HG03378 (cell line): ENCODE data around the gene RPP25.

ENCODE experiments used
- ATAC-seq: cut with Tn5 transposase; IDR thresholded peaks from one replicate; pipeline ENCODE4 v1.9.1; 2021; ENCODE audit warnings: mild to moderate bottlenecking, moderate library complexity; ENCODE audit not compliant: unreplicated experiment

RPP25 gene, protein sequence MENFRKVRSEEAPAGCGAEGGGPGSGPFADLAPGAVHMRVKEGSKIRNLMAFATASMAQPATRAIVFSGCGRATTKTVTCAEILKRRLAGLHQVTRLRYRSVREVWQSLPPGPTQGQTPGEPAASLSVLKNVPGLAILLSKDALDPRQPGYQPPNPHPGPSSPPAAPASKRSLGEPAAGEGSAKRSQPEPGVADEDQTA

DNA sequence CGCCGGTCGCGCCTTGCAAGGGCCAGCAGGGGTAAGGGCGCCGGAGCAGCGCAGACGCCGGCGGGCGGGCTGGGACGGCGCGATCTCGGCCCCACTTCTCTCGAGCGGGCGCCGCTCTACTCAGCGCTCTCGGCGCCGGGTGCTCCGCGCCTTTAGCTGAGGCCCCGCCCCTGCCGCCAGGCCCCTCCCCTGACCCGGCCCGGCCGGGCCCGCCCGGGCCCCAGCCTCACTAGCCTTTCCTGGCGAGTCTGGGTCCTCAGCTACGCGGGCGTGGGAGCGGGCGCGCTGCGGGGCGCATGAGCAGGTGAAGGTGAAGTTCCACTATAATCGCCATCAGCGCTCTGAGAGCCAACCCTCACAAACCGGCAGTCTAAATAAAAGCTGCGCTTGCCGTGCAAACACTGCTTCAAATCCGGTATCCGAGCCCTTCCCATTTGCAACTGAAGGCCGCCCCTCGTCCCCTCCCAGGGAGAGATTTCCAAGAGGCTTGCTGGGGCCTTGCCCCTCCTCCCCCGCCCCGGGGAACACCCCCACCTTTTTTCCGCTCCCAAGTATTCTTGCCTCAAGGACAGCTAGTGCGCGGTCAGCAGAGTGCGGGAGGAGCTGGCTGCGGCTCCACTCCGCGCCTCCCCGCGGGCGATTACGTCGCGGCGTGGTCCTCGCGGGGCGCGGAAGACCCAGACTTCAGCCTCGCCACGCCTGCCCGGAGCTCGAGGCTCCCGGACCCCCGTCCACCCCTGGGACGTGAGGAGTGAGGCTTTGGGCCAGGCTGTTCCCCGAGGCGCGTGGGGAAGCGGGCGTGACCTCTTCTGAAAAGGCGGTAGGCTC lies at the start of gene RPP25:
RPP25 (minus strand) TSS at position 125 of the 828 bp plus-strand sequence. CDS start 189 bp downstream, outside the sequence.
- ATAC-seq, result no peak

DNA sequence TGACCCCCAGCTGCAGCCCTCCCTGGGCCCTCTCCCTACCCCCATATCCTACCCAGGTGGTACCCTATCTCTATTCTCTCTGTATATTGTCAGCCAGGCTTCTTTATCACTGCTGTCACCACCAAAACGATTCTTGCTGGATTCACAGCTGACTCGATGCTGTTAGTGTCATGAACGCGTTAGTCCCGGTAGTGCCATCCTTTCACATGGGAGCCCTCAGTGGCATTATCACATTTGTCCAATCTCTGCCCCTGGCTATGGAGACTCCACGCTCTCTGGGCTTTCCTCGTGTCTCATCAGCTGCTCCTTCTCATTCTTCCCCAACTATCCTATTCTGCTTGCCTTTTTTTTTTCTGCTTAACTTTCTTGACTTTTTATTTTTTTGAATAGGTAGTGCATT lies 45.8 kb upstream of the RPP25 start:
- ATAC-seq, result no peak

DNA sequence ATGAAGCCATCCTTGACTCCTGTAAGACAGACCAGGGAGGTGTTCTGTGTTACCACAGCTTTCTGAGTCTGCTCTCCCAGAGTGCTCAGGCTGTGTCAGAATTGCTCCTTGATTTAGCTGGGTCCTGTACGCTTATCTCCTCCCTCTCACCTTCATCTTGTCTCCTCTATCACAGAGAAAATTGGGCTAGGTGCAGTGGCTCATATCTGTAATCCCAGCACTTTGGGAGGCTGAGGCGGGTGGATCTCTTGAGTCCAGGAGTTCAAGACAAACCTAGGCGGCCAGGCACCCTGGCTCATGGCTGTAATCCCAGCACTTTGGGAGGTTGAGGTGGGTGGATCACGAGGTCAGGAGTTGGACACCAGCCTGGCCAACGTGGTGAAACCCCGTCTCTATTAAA lies 44.7 kb upstream of the RPP25 start:
- ATAC-seq, result no peak

DNA sequence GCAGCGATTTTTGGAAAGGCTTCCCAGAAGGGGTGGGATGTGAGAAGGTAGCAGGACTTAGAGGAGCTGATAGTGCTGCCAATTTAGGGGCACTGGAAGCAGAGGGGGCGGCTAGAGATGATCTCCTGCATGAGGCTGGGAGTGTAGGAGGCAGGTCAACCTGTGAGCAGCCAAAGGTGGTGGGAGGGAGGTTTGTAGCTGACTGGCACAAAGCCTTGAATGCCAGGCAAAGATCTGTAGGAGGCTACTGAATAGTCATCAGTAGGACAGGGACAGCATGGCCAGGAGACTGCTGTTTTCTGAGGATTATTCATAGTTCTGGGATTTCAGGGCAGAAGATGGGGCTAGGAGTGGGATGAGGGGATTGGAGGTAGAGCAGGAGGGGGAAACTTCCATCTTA lies 41.0 kb upstream of the RPP25 start:
- no peak for ATAC-seq

DNA sequence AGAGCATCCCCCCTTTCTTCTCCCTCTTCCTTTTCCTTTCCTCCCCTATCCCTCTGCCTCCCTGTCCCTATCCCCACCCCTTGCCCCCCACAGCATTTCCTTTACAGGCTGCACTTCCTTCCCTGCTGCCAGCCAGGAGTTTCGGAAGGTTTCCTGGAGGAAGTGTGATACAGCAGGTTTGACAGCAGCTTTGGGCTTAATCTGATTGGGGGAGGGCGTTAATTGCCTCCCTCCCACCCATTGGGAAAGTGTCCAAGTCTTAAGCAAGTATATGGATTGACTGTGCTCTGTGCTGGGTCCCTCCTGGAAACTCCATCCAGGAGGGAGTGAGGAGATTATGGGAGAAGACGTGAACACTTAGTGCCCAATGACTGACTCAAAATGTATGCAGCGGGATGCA lies 40.6 kb upstream of the RPP25 start:
- ATAC-seq, result no peak

DNA sequence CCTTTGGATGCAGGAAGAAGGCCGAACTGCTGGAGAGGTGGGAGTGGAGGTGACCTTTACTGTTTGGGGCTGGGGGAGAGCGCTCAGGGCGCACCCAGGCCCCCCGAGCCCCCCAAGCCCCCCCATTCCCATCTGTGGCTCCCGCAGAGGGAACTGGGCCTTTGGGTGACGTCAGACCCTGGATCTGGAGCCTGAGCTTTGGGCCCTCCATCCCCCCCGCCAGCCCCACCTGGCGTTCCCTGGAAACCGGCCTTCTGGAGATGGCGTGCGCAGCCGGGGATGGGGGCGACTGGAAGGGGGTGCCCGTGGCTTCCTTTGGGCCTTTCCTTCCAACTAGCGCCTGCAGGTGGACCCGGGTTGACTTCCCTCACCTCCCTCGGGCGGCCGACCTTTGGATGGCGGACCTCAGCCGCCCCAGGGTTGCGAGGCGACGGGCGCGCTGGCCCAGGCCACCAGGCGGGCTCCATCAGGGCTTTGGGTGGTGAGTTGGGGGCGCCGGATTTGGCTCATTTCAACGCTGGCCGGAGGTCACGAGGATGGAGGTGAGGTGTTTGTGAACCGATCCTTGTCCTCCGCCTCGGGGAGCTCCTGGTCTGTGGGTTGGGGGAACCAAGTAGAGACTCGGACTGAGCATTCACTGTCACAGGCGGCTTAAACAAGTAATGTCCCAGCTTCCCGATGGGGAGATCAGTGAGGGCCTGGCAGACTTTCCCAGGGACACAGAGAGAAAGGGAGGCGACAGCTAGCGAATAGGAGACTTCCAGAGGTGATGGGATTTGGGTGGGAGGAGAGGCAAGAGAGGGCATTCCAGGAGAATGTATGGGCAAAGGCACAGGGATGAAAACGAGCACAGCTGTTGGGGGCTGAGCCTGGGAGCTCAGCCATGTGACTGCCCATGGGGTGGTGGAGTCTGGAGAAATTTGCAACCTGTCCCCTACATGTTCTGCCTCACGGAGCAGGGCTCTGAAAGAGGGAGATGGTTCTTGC lies 39.5 kb upstream of the RPP25 start:
- ATAC-seq, result no peak

DNA sequence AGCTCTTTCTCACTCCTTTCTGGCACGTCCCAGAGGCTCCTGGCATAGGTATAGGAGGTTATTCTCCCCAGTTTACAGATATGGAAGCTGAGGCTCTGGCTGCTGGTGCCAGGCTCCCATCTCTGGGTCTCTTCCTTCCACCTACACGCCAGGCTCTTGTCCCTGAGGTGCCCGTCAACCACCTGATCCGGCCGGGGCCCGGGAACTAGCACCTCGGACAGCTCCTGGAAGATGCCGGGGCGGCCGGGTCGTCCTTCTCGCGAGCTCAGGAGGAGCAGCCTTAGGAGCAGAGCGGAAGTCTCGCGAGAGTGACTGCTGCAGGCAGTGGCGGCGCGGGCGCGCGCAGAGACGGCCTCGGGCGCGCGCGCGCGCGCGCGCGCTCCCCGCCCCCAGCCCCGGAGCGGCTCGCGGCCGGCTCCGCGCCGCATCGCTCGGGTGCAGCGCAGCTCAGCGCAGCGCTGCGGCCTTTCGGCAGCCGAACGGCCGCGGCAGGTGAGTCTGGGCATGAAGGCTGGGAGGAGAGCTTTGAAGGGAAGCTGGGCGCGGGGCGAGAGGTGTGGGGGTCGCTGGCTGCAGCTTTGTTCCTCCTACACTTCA lies 38.7 kb upstream of the RPP25 start, which contains the start of gene SCAMP5:
SCAMP5 (plus strand) TSS at position 382 of the 597 bp plus-strand sequence. CDS start 16,277 bp downstream, outside the sequence.
- peak; percentile 50 for ATAC-seq

DNA sequence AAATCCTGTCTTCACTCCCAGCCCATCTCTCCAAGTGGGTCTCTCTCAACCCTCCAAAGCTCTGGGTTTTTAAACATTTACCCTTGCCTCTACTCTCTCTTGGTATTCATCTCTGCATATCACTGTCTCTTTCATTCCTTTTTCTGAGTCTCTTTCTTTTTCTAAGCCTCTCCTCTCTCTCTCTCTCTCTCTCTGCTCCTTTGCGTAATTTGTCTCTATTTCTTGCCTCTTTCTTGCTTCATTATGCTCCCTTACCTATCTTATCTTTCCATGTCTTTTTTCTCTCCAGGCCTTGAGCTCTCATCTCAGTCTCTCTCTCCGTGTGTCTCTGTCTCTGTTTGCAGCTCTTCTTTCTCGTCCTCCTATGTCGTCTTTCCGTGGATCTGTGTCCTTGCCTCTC lies 38.1 kb upstream of the RPP25 start:
- no peak for ATAC-seq

DNA sequence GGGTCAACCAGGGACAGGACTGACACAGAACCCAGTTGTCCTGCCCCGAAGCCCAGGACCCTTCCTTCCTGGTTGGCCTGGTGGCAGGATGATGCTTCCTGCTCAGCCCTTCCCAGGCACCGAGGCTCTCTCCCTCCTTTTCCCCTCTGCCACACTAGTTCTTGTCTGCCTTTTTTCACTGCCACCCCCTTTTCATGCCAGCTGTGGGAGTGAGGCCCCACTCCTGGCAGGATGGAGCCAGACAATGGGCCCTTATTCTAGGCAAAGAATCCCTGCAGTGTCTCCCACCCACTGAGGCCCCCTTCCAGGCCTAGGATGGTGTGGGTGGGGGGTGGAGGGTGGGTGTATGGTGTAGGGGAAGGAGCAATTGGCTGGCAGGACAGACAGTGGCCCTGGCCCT lies 37.7 kb upstream of the RPP25 start:
- ATAC-seq, result no peak

DNA sequence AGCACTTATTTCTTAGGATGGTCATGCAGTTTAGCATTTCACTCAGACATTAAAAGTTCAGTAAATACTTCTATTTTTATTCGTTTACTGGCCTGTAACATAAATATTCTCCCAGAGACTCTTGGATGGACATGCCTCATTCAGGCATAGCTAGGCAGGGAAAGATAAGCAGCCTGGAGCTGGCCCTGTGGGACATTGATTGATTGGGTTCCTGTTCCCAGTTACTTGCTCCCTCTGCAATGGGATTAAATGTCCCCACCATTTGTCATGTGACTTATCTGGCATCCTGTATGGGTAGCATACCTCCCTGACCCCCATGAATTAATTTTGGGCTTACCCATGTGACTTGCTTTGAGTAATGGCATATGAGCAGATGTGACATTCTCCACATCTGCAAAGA lies 36.0 kb upstream of the RPP25 start:
- ATAC-seq, result no peak

DNA sequence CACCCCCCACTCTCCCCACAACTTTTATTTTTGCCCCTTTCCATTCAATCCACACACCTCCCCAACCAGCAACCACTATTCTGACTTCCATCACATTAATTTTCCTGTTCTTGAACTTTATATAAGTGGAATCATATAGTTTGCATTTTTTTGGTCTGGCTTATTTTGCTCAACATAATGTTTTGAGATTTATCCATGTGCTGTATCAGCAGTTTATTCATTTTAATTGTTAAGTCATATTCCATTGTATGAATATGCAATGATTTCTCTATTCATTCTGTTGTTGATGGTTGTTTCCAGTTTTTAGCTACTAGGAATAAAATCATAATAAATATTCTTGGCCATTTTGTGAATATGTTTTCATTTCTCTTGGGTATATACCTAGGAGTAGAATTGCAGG lies 33.0 kb upstream of the RPP25 start:
- no peak for ATAC-seq

DNA sequence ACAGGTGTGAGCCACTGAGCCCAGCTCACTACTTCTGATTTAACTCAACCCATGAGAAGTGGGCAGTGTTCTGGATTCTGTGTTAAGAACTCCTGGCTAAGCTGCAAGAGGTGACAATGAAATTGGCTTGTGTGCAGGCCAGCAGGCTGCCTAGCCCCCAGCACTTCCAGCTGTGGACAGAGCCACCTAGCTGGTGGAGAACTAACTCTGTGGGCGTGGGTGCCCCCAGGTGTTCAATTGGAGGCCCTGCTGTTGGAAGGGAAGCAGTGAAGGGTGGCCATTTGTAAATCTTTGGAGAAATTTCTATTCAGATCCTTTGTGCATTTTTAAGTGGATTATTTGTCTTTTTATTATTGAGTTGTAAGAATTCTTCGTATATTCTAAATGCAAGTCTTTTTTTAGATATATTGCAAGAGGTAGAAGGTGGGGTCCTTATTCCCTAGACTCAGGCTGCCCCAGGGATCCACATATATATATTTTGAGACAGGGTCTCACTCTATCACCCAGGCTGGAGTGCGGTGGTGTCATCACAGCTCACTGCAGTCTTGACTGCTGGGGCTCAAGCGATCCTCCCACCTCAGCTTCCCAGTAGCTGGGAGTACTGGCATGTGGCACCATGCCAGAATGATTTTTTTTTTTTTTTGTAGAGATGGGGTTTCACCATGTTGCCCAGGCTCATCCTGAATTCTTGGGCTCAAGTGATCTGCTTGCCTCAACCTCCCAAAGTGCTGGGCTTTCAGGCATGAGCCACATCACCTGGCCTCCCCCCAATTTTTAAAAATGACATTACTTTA lies 31.6 kb upstream of the RPP25 start:
- no peak for ATAC-seq

DNA sequence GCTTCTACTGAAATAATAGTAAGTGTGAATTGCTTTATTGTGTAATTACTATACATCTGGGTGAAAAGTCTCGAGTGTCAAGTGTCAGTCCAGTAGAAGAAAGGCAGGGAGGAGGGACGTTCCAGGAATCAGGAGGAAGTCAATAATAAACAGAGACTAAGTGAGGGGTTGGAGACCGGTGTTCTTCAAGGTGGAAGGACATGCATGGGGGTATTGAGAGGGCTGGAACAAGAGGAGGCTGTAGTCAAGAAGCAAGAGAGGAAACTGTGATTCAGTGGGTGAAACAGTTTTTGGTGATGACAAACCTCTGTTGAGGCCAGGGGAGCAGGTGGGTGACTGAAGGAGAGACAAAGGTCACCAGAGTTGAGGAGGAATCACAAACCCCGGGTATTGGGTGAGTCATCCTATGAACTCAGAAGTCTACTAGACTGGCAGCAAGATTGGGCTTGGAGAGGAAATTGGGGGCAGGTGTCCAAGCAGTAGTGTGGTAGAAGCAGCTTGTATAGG lies 27.2 kb upstream of the RPP25 start:
- ATAC-seq, result no peak

DNA sequence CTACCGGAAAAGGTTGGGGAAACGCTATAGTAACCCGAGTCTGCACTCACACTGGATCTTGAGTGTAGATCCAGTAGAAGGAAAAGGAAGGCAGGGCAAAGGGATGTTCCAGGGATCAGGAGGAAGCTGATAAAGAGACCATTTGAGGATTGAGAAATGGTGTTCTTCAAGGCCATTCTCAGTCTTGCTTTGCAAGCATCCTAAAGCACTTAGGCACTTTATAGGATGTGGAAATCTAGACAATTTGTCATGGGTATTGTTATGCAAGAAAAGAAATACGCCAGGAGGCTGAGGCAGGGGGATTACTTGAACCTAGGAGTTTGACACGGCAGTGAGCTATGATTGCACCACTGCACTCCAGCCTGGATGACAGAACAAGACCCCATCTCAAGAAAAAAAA lies 25.6 kb upstream of the RPP25 start:
- ATAC-seq, result no peak

DNA sequence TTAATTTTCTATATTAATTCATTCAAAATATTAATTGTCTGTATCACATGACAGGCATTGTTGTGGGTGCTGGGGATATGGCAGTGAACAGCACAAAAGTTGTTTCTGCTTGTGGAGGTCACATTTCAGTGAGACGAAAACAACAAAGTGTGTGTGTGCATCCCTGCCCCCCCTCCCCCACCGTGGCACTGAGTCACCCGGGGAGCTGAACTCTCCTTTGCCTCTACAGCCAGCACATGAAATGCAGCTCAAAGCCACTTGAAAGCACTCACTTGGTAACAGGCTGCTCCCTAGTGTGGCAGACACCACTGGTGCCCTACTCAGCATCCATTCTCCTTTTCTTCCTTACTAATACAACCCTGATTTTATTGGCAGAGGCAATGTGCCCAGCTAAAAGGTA lies 21.9 kb upstream of the RPP25 start:
- no peak for ATAC-seq

DNA sequence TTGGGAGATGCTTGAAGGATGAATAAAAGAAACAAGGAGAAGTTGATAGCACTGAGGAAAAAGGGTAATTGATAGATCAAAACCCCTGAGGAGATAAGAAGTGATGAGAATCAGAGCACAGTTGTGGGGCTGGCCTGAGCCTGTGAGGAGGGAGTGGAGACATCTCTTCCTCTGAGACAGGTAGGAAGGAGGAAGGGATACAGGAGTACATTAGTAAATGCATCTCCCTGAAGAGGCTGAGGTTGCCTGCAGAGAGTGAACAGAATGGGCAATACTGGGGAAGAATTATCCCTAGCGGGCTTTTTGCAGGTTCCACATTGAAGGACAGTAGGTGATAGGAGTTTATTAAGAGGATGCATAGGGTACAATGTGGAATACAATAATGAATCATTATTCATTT lies 21.5 kb upstream of the RPP25 start:
- ATAC-seq, result no peak

DNA sequence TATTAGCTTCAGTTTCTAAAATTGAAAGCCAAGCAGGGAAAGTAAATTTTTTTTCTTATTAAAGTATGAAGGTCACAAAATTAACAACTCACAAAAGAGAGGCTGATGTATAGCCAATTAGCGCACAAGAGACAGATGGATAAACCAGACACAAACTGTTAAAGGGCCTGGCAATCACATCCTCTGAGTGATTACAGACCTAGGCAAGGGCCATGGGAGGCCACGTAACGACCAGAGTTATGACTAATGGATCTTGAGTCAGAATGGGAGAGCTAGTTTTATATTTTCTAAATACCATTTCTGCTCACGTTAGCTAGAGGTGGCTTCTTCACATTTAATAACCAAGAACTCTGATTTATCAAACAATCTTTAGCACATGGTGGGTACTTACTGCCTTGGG lies 21.0 kb upstream of the RPP25 start:
- no peak for ATAC-seq

DNA sequence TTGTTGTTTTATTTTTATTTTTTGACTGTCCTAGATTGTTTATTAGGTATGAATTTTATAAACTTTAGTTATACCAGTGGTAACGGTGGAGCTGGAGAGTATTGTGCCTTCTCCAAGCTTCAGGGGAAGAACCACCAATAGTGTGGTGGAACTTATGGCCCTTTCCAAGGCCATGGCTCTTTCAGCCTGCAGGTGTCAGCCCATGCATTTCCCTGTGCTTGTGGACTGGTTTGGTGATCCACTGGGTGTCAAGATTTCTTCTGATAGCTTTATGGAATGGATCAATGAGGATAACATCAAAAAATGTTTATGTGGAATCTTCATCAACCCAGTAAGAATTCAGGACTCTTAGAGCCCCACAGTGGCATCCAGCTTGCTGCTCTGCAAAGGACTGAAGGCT lies 19.6 kb upstream of the RPP25 start:
- no peak for ATAC-seq

DNA sequence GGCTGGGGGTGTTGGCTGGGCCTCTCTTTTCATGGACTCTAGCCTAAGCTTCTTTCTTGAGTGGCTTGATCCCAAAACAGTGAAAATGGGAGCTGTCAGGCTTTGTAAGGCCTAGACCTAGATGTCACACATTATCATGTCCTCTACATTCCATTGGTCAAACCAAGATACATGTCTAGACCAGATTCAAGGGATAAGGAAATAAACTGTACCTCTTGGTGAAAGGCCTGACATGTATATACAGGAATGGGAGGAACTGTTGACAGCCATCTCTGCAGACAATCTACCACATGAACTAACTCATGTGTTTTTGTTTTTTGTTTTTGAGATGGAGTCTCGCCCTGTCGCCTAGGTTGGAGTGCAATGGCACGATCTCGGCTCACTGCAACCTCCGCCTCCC lies 11.1 kb upstream of the RPP25 start:
- ATAC-seq, result no peak

DNA sequence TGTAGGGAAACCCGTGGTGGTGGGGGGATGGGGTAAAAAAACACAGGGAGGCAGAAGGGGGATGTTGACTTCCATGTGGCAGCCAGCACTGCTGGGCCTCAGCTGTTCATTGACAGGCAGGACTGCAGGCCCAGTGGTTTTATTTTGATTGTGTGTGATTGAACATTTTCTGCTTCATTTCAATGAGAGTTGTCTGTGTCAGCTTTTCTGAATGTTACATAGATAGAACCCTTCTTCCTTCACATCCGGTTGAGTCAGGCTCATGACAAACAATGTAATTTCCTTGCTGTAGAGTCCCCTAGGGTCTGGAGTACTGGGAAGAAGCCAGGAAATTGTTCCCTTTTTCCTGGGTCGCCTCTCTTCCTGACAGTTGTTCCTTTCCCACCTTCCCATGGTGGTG lies 8.2 kb upstream of the RPP25 start:
- ATAC-seq, result no peak
